ENCODE results near the gene MIA. TPM values are rescaled to one million over a fixed set of nuclear protein-coding genes. Genes with fewer than 3 reads are reported as not detected.

MIA gene
- total and polyA plus RNA-seq, 9 of the 15 experiments (the other 6 are each of a cell fraction or from before 2014, with no cell fraction given), result 0.21 TPM; not detected in 8

GRCh38 chr19:40750874-40751537, 24.3 kb upstream of the MIA start, which contains the start of gene SNRPA (continued):
- TF ChIP-seq MBD1 (CRISPR knock-in tag; IDR thresholded peaks at IDR 0.05) (no peak), CHD4 (IDR thresholded peaks at IDR 0.05; ENCODE audit: insufficient read depth, insufficient replicate concordance, low read depth, low read length, poor library complexity, severe bottlenecking) (no peak), SRF (CRISPR knock-in tag; IDR thresholded peaks at IDR 0.05) (peak in 1 of 2 experiments; percentile 69; a peak in 2 of 4 replicates), BRF2 (IDR thresholded peaks at IDR 0.05; ENCODE audit: borderline replicate concordance, insufficient read depth, insufficient read length) (no peak), BRCA1 (IDR thresholded peaks at IDR 0.05) (no peak), BRCA1 (CRISPR knock-in tag; IDR thresholded peaks at IDR 0.05) (no peak), U2AF2 (optimal IDR thresholded peaks at IDR 0.05; ENCODE audit: low read depth, low read length) (no peak), YY1 (IDR thresholded peaks at IDR 0.05; ENCODE audit: borderline replicate concordance in 1 of 3, control insufficient read depth in 1 of 3, extremely low read depth in 1 of 3, insufficient read depth in 3 of 3, insufficient read length in 1 of 3, insufficient replicate concordance in 2 of 3, low read depth in 1 of 3, low read length in 2 of 3) (peak in 2 of 3 experiments; percentile 25), MAX (CRISPR knock-in tag; IDR thresholded peaks at IDR 0.05) (peak; percentile 85), THRB (CRISPR knock-in tag; conservative IDR thresholded peaks at IDR 0.05) (no peak), EWSR1 (IDR thresholded peaks at IDR 0.05; ENCODE audit: borderline replicate concordance, low read depth, partially characterized antibody) (no peak)
- TF ChIP-seq, protein P1, sequence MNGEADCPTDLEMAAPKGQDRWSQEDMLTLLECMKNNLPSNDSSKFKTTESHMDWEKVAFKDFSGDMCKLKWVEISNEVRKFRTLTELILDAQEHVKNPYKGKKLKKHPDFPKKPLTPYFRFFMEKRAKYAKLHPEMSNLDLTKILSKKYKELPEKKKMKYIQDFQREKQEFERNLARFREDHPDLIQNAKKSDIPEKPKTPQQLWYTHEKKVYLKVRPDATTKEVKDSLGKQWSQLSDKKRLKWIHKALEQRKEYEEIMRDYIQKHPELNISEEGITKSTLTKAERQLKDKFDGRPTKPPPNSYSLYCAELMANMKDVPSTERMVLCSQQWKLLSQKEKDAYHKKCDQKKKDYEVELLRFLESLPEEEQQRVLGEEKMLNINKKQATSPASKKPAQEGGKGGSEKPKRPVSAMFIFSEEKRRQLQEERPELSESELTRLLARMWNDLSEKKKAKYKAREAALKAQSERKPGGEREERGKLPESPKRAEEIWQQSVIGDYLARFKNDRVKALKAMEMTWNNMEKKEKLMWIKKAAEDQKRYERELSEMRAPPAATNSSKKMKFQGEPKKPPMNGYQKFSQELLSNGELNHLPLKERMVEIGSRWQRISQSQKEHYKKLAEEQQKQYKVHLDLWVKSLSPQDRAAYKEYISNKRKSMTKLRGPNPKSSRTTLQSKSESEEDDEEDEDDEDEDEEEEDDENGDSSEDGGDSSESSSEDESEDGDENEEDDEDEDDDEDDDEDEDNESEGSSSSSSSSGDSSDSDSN (IDR thresholded peaks at IDR 0.05; ENCODE audit: borderline replicate concordance in 1 of 2, low read depth in 2 of 2, low read length in 2 of 2), result no peak
- TF ChIP-seq, protein P2, sequence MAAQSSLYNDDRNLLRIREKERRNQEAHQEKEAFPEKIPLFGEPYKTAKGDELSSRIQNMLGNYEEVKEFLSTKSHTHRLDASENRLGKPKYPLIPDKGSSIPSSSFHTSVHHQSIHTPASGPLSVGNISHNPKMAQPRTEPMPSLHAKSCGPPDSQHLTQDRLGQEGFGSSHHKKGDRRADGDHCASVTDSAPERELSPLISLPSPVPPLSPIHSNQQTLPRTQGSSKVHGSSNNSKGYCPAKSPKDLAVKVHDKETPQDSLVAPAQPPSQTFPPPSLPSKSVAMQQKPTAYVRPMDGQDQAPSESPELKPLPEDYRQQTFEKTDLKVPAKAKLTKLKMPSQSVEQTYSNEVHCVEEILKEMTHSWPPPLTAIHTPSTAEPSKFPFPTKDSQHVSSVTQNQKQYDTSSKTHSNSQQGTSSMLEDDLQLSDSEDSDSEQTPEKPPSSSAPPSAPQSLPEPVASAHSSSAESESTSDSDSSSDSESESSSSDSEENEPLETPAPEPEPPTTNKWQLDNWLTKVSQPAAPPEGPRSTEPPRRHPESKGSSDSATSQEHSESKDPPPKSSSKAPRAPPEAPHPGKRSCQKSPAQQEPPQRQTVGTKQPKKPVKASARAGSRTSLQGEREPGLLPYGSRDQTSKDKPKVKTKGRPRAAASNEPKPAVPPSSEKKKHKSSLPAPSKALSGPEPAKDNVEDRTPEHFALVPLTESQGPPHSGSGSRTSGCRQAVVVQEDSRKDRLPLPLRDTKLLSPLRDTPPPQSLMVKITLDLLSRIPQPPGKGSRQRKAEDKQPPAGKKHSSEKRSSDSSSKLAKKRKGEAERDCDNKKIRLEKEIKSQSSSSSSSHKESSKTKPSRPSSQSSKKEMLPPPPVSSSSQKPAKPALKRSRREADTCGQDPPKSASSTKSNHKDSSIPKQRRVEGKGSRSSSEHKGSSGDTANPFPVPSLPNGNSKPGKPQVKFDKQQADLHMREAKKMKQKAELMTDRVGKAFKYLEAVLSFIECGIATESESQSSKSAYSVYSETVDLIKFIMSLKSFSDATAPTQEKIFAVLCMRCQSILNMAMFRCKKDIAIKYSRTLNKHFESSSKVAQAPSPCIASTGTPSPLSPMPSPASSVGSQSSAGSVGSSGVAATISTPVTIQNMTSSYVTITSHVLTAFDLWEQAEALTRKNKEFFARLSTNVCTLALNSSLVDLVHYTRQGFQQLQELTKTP (IDR thresholded peaks at IDR 0.05; ENCODE audit: low read depth in 1 of 2, partially characterized antibody in 2 of 2), result peak in 1 of 2 experiments; percentile 45

All from K562 (cell line).